HG02981 (cell line): ENCODE results near the gene UBE2M.

Source experiments
- ATAC-seq: cut with Tn5 transposase; IDR thresholded peaks from one replicate; pipeline ENCODE4 v1.9.1; 2021; ENCODE audit warnings: mild to moderate bottlenecking, moderate library complexity; ENCODE audit not compliant: unreplicated experiment

UBE2M gene

DNA sequence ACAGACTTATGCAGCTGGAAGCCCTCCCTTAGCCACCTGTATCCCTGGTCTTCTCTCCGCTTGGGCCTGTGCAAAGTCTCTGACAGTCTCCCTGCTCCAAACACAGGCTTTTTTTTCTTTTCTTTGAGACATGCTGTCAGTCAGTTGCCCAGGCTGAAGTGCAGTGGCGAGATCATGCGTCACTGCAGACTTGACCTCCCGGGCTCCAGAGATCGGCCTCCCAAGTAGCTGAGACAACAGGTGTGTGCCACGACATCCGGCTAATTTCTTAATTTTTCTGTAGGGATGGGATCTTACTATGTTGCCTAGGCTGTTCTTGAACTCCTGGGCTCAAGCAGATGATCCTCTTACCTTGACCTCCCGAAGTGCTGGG is 13.2 kb upstream of the UBE2M start:
- ATAC-seq, result no peak

- ATAC-seq, result no peak
These were observed 12.6 kb upstream of the UBE2M start for GRCh38 chr19:58570770-58571574.

DNA sequence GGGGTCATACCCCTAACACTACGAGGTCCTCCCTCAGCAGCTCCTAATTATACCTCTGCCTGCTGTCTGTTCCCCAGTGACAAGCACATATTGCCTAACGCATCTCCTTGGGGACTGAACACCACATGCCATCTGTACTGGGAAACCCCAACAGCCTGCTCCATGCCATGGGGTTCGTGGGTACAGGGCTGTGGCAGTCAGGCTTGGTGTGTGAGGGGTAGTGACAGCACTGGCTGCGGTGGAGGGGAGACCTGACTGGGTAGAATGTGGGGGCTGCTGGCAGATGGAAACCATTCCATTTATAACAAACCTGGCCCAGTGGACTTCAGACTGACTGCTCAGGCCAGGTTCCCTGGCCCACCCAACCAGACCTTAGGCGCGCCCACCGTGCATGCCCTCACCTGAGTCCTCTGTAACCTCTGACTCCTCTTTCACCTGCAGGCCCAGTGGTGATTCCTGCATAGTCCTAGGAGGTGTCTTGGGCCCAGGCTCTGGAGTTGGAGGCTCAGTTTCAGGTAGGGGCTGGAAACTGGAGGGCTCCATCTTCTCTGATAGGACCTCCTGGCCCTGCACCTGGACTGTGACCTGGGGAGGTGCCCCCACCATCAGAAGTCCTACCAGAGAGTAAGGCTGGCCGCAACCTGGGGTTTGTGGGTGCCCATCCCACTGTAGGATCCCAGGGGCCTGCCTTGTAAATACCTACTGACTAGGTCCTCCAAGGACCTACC is 11.7 kb upstream of the UBE2M start:
- no peak for ATAC-seq

DNA sequence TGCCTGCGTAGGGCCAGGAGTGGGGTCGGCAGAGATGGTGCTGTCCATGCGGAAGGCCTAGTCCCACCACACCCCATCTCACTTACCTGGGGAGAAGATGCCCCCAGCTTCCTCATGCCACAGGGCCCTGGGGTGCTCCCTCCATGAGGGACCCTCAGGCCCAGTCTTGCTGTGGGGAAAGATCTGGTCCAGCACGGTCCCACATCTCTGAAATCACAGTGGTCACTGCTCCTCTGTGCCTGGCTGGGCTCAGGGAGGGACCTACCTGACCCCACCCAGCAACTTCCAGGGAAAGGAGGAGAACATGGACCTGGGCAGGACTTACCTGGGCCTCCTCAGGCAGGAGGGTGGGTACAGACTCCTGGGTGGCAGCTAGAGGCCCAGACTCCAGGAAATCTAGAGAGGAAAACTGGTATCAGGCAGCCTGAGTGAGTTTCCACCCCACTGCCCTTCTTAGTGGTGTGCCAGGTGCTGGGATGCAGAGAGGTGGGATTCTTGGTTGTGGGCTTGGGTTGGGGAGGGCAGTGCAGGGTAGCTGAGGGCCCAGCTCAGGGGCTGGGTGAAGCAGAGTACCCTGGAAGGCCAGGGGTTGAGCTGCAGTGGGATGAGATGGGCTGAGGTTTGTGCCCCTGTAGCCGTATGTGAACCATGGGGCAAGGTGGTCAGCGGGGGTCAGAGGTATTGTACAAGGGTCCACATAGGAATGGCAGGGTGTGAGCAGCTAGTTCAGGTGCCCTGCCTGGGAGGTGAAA is 11.0 kb upstream of the UBE2M start:
- ATAC-seq, result no peak

DNA sequence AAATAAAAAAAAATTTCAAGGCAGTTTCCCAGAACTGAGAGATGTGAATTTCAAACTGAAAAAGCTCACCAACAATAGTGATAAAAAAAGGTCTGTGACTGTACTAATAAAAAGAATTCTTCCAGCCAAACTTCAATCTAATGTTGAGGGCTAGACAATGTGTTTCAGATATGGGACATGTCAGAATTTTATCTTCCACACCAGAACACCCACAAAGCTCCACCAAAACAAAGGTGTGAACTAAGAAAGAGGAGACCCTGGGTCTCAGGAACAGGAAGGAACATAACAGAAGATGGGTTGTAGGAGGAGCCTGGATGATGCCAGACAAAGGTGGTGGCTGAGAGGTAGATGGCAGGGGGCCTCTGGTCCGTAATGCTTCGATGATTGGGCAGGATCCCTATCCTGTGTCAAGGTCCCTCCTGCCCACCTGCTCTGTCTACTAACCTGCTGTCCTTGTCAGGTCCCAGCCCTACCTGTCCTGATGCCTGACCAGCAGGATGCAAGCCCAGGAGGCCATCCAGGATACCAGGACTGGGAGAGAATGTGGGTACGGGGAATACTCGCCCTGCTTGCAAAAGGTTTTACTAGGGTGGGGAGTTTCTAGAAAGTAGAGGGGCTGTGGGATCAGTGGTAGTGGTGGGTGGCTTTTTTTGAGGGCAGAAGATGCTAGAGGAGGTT is 10.2 kb upstream of the UBE2M start:
- ATAC-seq, result no peak

DNA sequence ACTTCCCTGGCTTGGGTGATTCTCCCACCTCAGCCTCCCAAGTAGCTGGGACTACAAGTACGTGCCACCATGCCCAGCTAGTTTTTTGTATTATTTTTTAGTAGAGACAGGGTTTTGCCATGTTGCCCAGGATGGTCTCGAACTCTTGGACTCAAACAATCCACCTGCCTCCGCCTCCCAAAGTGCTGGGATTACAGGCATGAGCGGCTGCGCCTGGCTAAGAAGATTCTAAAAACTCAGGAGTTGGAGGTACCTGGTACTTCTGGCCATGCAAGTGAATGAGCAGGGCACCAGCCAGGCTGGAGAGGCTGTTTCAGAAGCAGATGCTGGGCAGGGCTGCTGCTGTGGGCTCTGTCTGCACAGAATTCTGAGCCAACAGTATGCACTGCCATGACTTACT is 8.6 kb upstream of the UBE2M start:
- no peak for ATAC-seq

DNA sequence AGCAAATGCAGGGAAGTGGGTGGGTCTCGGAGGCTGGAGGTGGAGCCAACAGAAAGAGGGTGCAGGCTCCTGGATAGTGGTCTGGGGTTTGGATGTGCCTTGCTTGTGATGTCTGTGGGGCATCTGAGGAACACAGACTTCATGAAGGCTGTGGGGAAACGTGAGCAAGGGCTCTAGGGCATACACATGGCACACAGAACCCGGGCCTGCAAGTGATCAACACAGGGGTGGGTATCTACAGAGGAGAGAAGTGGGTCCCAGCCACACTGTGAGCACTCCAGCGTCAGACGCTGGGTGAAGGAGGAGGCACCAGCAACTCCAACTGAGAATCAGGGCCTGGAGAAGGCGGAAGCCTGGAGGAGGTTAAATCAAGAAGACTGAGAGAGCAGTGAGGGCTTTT is 5.4 kb upstream of the UBE2M start:
- no peak for ATAC-seq

DNA sequence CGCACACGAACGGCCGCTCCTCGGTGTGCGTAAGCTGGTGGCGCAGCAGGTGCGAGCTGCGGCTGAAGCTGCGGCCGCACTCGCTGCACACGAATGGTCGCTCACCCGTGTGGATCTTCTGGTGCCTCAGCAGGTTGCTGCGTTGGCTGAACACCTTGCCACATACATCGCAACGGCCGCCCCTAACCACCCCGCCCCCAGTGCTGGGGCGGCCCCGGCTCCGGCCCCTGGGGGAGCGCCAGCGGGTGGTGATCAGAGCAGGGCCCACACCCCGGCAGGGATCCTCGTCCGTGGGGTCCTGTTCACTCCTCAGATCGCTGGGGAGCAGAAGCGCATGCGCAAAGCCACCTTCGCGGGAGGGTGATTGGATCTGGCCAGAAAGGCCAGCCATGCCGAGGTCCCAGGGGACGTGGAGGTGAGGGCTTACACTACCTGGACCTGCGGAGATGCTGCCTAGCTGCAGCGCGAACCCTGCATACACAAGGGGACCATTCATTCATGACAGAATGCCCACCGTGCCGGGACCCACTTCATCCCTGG is 4.7 kb upstream of the UBE2M start:
- no peak for ATAC-seq

- no peak for ATAC-seq
These were observed 4.0 kb upstream of the UBE2M start for GRCh38 chr19:58562122-58563033.

DNA sequence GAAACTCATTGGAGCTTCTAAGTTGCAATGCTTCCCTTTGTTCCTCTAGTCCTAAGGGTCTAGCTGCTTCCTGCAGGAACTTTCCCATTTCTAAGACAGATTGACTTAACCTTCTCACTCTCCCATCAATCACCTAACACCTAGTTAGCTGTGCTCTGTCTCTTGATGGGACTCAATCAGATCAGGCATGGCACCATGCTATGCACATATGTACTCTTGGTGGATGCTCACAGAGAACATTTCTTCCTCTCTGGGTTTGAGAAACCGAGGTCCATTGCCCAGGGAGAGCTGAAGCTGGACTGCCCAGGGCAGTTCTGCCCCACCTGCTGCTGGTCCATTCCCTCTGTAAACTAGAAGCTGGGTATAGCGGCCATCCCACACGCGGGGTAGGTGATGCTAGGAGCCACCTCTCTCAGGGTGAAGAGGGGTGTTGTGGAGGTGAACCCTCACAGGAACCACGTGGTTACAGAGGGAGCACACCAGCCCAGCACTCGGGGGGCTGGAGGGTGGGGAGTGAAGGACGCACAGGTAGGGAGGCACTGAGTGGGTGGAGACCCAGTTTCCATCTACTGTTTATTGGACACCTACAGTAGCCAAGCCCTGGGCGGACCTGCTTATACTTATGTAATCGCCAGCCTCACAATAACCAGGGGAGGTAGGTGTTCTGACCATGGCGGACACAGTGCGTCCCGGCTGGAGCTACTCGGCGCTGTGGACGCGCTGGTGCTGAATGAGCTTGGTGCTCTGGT is 3.1 kb upstream of the UBE2M start:
- ATAC-seq, result no peak

GRCh38 chr19:58560921-58561320 is 2.5 kb upstream of the UBE2M start:
- no peak for ATAC-seq

DNA sequence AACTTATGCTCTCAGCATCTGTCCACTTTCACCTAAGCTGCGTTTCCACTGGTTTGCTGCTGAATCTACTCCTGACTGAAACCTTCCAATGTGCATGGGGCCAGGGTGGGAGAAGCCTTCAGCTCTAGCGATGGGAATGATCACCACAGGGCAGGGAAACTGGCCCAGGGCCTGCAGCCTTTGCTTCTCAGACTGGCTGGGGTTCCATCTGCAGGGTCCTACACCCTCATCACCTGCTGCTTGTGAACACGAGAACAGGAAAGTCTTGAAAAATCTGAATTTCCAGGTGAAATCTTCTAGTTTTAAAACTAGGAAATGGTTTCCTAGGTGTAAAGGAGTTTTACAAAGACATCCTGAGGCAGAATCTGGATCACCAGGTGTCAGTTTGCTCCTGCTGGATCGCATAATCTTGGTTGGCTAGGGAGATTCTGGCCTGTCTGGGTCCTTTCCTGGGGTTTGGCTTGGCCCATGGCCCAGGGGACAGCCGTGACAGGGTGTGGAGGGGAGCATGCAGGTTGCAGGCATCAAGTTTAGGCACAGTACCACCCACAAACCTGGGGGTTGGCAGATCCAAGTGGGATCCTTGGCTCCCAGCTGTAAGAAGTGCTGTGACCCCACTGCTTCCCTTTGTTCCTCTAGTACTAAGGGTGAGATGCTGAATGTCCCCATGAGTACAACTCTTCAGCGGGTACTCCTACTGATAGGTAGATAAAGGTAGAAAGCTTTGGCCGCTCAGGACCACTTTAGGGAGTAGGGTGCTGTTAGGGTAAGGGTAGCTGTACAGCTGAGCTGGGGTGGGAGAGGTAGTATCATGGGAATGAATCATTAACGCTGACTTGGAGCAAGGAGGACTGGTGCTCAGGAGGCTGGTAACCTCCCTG is 1.8 kb upstream of the UBE2M start:
- ATAC-seq, result no peak

- peak; percentile 21 for ATAC-seq
These were observed 1.0 kb upstream of the UBE2M start for GRCh38 chr19:58559275-58560006.

DNA sequence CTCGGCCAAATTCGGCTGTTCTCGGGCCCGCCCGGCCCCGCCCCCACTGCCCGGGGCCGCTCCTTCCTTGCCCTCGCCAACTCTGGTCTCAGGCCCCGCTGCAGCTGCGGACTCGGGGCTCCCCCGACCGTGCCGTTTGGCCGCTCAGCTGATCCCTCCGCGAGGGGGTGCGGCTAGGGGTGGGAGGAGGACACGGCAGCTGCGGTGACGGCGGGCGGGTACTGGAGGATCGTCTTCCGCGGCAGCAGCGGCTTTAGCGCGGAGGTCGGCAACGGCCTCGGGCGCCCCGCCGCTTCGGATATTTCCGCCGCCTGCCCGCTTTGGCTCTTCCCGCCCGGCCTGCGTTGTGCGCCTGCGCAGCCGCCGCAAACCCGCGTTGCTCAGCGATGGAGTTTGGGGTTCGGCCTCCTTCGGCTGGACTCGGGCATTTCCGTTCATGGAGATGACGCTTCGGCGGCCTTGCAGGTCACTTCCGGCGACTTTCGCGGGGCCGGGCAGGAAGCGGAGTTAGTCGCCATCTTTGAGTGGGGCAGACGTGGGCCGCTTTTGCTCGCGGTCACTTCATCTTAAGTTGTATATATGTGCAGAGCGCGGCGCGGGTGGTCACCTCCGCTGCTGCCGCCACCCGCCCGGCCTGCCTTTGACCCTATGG is 338 bp upstream of the UBE2M start:
- ATAC-seq, result peak; percentile 52

DNA sequence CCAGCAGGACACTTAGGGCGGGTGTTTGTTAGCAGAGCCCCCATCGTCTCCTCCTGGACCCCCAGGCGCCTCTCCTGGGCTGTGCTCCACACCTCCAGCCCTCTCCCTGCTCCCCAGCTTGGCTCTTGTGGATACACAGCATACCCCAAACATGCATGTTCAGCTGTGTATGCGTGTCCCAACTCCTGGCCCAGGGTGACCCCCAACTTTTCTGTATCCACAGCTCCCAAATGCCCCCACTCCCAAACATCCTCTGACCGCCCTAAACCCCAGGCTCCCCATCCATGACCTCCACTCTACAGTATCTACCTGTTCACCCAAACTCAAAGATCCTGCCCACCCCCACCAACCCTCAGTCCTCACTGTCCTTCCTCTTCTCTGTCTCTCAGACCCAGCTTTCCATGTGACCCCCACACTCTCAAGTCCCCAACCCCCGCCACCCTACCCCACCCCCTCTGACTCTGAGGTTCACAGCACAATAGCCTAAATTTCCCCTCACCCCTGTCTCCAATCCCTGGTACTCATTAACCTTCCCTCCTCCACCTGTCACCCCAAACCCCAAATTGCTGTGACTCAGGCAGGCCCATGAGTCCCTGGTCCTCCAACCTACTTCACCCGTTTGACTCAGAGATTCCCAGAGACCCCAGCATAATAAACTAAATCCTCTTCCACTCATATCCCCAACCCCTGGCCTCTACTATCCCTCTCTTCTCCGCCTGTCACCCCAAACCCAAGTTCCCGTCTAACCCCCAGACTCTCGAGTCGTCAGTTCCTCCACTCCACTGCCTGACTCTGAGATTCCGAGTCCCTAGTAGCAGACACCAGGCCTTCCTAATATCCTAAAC is 968 bp downstream of the UBE2M start:
- no peak for ATAC-seq

DNA sequence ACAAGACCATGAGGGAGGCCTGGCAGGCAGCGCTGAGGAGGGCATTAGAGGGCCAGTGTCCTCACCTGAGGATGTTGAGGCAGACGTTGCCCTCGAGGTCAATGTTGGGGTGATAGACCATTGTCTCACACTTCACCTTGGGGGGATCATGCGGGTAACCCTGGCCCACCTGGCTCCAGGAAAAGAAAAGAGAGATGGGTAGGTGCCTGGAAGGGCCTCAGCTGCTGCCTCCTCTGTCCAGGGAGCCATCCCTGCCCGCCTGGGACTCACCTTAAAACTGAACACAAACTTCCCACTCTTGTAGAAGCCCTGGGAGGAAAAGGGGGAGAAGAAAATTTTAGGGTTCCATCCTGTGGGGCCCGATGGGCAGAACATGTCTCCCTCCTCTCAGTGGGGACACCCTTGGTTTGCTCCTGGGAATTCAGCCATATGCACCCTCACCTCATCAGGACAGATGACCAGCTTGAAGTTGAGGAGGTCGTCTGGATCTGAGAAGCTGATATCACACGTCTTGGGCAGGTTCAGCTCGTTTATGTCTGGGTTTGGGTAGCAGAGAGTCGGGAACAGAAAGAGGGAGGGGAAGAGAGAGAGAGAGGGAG is 1.7 kb downstream of the UBE2M start:
- no peak for ATAC-seq
